B cell (primary cell): ENCODE results near the gene INPP4A. TPM values are rescaled to one million over a fixed set of nuclear protein-coding genes. Genes with fewer than 3 reads are reported as not detected.

ENCODE experiments used
- ATAC-seq: fragments of 200-7000 bp; cut with Tn5 transposase; one replicate; pipeline ENCODE4 v1.10.0; 2021; ENCODE audit warnings: low read depth, mild to moderate bottlenecking, moderate number of reproducible peaks, moderate library complexity
- CTCF ChIA-PET: fragments of 350-600 bp; sonication (Branson Sonifier 250); formaldehyde crosslinking; loops from one replicate; lab custom pipeline; 2021; ENCODE audit warnings: antibody characterized with exemption, inconsistent platforms; lab: Charles Lee
- POLR2A ChIA-PET: fragments of 350-600 bp; sonication (Branson Sonifier 250); formaldehyde crosslinking; loops from one replicate; lab custom pipeline; 2021; ENCODE audit warnings: antibody characterized with exemption; lab: Charles Lee
- DNase-seq: peaks from one replicate; pipeline ENCODE4 v3.0.0; 2013
- H2AFZ ChIP-seq: 2 replicates; pipeline ENCODE4 v1.6.1; 2012; ENCODE audit warnings: mild to moderate bottlenecking, low read depth, low read length; ENCODE audit not compliant: insufficient read depth, poor library complexity, severe bottlenecking
- H3K27ac ChIP-seq, 2 donors: 1 replicate in 1 of 2; 2 replicates in 1 of 2; pipeline ENCODE4 v1.5.1; 2012 to 2013; ENCODE audit warnings: low read length in 2 of 2, mild to moderate bottlenecking in 2 of 2, moderate library complexity in 1 of 2
- H3K27me3 ChIP-seq, 4 experiments: fragments of 200-600 bp in 1 of 4; sonication (generic) in 1 of 4; replicated peaks in 1 of 4; 1 replicate in 2 of 4; 2 replicates in 2 of 4; pipeline versions ENCODE4 v1.6.1 to v1.7.0; 2013 to 2016; ENCODE audit warnings: low read length in 3 of 4, mild to moderate bottlenecking in 2 of 4, mixed read lengths in 1 of 4, moderate library complexity in 1 of 4; ENCODE audit not compliant: insufficient read depth in 4 of 4, control insufficient read depth in 3 of 4; ENCODE audit errors: control extremely low read depth in 1 of 4
- H3K36me3 ChIP-seq, 2 experiments: replicated peaks in 1 of 2; 1 replicate in 1 of 2; 2 replicates in 1 of 2; pipeline versions ENCODE4 v1.6.1 to v1.7.1; 2013; ENCODE audit warnings: low read length in 1 of 2; ENCODE audit not compliant: insufficient read depth in 2 of 2, control insufficient read depth in 1 of 2; ENCODE audit errors: control extremely low read depth in 1 of 2, extremely low read depth in 1 of 2
- H3K4me1 ChIP-seq, 2 donors: fragments of 200-600 bp in 1 of 2; sonication (generic) in 1 of 2; 1 replicate in 1 of 2; 2 replicates in 1 of 2; pipeline versions ENCODE4 v1.5.1 to v1.6.1; 2013 to 2017; ENCODE audit warnings: low read length in 2 of 2; ENCODE audit not compliant: control insufficient read depth in 2 of 2, insufficient read depth in 2 of 2
- H3K4me2 ChIP-seq: replicated peaks from 2 replicates; pipeline ENCODE3; 2012; ENCODE audit warnings: mild to moderate bottlenecking, low read depth, low read length; ENCODE audit not compliant: poor library complexity, severe bottlenecking
- H3K4me3 ChIP-seq, 5 experiments: fragments of 200-600 bp in 1 of 5; sonication (generic) in 1 of 5; 1 replicate in 3 of 5; 2 replicates in 2 of 5; pipeline versions ENCODE4 v1.5.1 to v1.7.0; 2011 to 2016; ENCODE audit warnings: low read length in 4 of 5, mild to moderate bottlenecking in 4 of 5, low read depth in 2 of 5, control low read depth in 1 of 5, moderate library complexity in 1 of 5; ENCODE audit not compliant: insufficient read depth in 1 of 5; ENCODE audit errors: control extremely low read depth in 1 of 5, extremely low read depth in 1 of 5
- H3K79me2 ChIP-seq: fragments of 200-600 bp; sonication (generic); one replicate; pipeline ENCODE4 v1.6.0; 2016; ENCODE audit warnings: low read length; ENCODE audit not compliant: control insufficient read depth, insufficient read depth
- H3K9ac ChIP-seq: fragments of 200-600 bp; sonication (generic); 2 replicates; pipeline ENCODE4 v1.6.1; 2017; ENCODE audit warnings: mild to moderate bottlenecking, low read length, moderate library complexity
- H3K9me3 ChIP-seq, 3 donors: one replicate each; pipeline versions ENCODE4 v1.6.1 to v1.7.1; 2013; ENCODE audit warnings: low read length in 2 of 3; ENCODE audit not compliant: control insufficient read depth in 2 of 3, insufficient read depth in 1 of 3; ENCODE audit errors: control extremely low read depth in 1 of 3
- H4K20me1 ChIP-seq: 2 replicates; pipeline ENCODE4 v1.6.0; 2012; ENCODE audit warnings: mild to moderate bottlenecking, low read length; ENCODE audit not compliant: insufficient read depth, control insufficient read depth, poor library complexity, severe bottlenecking
- H3K27ac Mint-ChIP-seq: one replicate; pipeline ENCODE4 v1.8.0; 2021; ENCODE audit warnings: mixed read lengths
- H3K27me3 Mint-ChIP-seq: one replicate; pipeline ENCODE4 v1.8.0; 2021; ENCODE audit warnings: mixed read lengths
- H3K4me1 Mint-ChIP-seq: one replicate; pipeline ENCODE4 v1.8.0; 2021; ENCODE audit warnings: mixed read lengths
- H3K4me3 Mint-ChIP-seq: one replicate; pipeline ENCODE4 v1.8.0; 2021; ENCODE audit warnings: mixed read lengths
- H3K9me3 Mint-ChIP-seq: one replicate; pipeline ENCODE4 v1.8.0; 2022; ENCODE audit warnings: mixed read lengths; ENCODE audit not compliant: insufficient read depth
- EZH2 ChIP-seq: IDR thresholded peaks from 2 replicates; pipeline ENCODE4 v1.6.1; 2012; ENCODE audit warnings: borderline replicate concordance, low read depth, mild to moderate bottlenecking, moderate library complexity, low read length; ENCODE audit not compliant: insufficient read depth, poor library complexity, severe bottlenecking
- WGBS: methylation state at CpG from one replicate; pipeline ENCODE4 v1.1.5; 2013; ENCODE audit warnings: missing lambda C conversion rate; ENCODE audit not compliant: insufficient coverage; 5-methylcytosine and 5-hydroxymethylcytosine counted together
- intact Hi-C: fragments of 100-400 bp; cut with micrococcal nuclease; formaldehyde crosslinking; loops from one replicate; pipeline ENCODE4 v1.10.0; 2022
- polyA plus RNA-seq: library from polyadenylated mRNA; depleted of rRNA; stranded (reverse); fragments of >200 nt; gene quantifications from 2 replicates; pipeline ENCODE4 v1.2.3, GENCODE V29; 2012
- total RNA-seq, 2 donors: library from RNA; stranded (reverse); fragments of 120-200 nt in 1 of 2; gene quantifications; 1 replicate in 1 of 2; 2 replicates in 1 of 2; pipeline versions ENCODE4 v1.2.3 to v1.2.4, GENCODE V29; 2013 to 2022
- TF ChIP-seq, protein P1 (sequence below): fragments of 200-600 bp; IDR thresholded peaks from one replicate; pipeline ENCODE4 v1.8.0; 2022; ENCODE audit warnings: antibody characterized with exemption, mild to moderate bottlenecking

Gene INPP4A
- total and polyA plus RNA-seq, 2 donors (not counting 1 experiment from before 2014, with no cell fraction given), result 10.7 to 22.5 TPM

DNA sequence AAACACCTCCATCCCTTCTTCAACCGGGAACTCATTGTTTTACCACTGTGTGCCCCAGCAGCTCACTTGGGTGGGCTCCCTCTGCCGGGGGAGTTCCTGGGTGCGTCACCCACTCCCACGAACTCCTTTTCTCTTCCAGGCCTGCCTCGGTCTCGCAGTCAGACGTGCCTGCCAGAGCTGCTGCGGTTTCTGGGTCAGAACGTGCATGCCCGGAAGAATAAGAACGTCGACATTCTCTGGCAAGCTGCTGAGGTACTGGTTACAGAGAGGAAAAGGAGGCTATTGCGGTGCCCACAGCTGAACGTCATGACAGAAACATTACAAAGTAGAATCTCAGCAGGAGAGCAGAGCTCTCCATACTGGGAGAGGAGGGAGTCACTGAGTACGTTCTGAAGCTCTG lies 128.0 kb downstream of the INPP4A start:
- CTCF ChIA-PET, result interaction anchor here (1.1 to 1.2 kb wide), 2 partner anchors 11 to 13 kb away, joined by 3 to 4 read pairs; no protein-coding TSS in a partner anchor
- H3K27ac Mint-ChIP-seq, result no peak overlapping the region
- H3K4me3 Mint-ChIP-seq, result no peak overlapping the region
- Histone ChIP-seq H4K20me1 (no peaks in the 10 kb centered on the region), H3K9ac (no peak overlapping the region), H3K79me2 (no peaks in the 10 kb centered on the region), H3K27me3 (no peaks in the 10 kb centered on the region), H3K4me3 (no peak overlapping the region), H3K4me2 (no peak overlapping the region), H3K27ac (no peak overlapping the region), H2AFZ (no peak overlapping the region), H3K36me3 (peaks cover 15 to 20% of the 10 kb centered on the region in 2 experiments), H3K9me3 (no peaks in the 10 kb centered on the region), H3K4me1 (no peaks in the 10 kb centered on the region)
- 98% methylated on average over 15 of the region's 15 CpGs for WGBS
- POLR2A ChIA-PET, result no interaction called here
- DNase-seq (no peak), ATAC-seq (no peak)
- intact Hi-C loops, result no loop called here
- no peaks in the 10 kb centered on the region for H3K27me3 Mint-ChIP-seq
- H3K9me3 Mint-ChIP-seq, result no peaks in the 10 kb centered on the region
- TF ChIP-seq, protein P1, sequence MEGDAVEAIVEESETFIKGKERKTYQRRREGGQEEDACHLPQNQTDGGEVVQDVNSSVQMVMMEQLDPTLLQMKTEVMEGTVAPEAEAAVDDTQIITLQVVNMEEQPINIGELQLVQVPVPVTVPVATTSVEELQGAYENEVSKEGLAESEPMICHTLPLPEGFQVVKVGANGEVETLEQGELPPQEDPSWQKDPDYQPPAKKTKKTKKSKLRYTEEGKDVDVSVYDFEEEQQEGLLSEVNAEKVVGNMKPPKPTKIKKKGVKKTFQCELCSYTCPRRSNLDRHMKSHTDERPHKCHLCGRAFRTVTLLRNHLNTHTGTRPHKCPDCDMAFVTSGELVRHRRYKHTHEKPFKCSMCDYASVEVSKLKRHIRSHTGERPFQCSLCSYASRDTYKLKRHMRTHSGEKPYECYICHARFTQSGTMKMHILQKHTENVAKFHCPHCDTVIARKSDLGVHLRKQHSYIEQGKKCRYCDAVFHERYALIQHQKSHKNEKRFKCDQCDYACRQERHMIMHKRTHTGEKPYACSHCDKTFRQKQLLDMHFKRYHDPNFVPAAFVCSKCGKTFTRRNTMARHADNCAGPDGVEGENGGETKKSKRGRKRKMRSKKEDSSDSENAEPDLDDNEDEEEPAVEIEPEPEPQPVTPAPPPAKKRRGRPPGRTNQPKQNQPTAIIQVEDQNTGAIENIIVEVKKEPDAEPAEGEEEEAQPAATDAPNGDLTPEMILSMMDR, result no peak
- no peak for TF ChIP-seq EZH2
- H3K4me1 Mint-ChIP-seq, result no peaks in the 10 kb centered on the region

DNA sequence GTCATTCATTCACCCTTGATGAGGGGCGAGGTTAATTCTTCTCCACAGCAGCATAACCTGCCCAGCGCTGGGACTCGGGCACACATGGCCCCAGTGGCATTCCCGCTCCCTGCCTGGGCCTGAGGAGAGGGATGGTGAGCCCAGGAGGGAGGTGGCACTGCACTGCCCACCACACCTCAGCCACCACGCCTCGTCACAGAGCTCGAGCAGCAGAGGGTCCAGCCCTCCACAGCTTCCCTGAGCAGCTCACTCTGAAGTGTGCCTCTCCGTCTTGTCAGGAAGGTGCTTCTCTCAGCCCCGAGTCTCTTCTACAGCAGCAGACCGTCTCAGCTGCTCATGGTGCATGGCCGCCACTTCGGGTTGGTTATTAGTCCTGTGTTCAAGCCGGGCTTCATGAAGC lies 128.8 kb downstream of the INPP4A start:
- ChIA-PET CTCF (interaction anchor here (1.1 to 1.2 kb wide), 2 partner anchors 10 to 14 kb away, joined by 3 to 4 read pairs; no protein-coding TSS in a partner anchor), POLR2A (no interaction called here)
- H3K4me1 ChIP-seq, result no peaks in the 10 kb centered on the region
- ATAC-seq, result no peak
- H3K27ac ChIP-seq, result no peak overlapping the region
- intact Hi-C loops, result no loop called here
- no peak overlapping the region for H3K9ac ChIP-seq
- no peak overlapping the region for H3K4me2 ChIP-seq
- no peak for DNase-seq
- H3K4me1 Mint-ChIP-seq, result no peaks in the 10 kb centered on the region
- over 99% methylated on average over 12 of the region's 13 CpGs for WGBS
- peaks cover 9 to 18% of the 10 kb centered on the region in 2 experiments for H3K36me3 ChIP-seq
- H3K27me3 Mint-ChIP-seq, result no peaks in the 10 kb centered on the region
- no peaks in the 10 kb centered on the region for H3K27me3 ChIP-seq
- H3K79me2 ChIP-seq, result no peaks in the 10 kb centered on the region
- H3K9me3 ChIP-seq, result no peaks in the 10 kb centered on the region
- H2AFZ ChIP-seq, result no peak overlapping the region
- no peak overlapping the region for H3K27ac Mint-ChIP-seq
- no peaks in the 10 kb centered on the region for H3K9me3 Mint-ChIP-seq
- TF ChIP-seq, protein P1, result no peak
- TF ChIP-seq EZH2, result no peak
- H3K4me3 Mint-ChIP-seq, result no peak overlapping the region
- no peaks in the 10 kb centered on the region for H4K20me1 ChIP-seq
- H3K4me3 ChIP-seq, result no peak overlapping the region
